Osteocyte (in vitro differentiated cells): ENCODE data around the gene AMER1. TPM values are rescaled to one million over a fixed set of nuclear protein-coding genes. Genes with fewer than 3 reads are reported as not detected.

Experiments
- DNase-seq: peaks from one replicate; pipeline ENCODE4 v3.0.0; 2021; ENCODE audit warnings: mixed read lengths; ENCODE audit not compliant: unreplicated experiment; ENCODE audit errors: extremely low spot score
- H3K27ac Mint-ChIP-seq: one replicate; pipeline ENCODE4 v1.8.0; 2021; ENCODE audit warnings: mild to moderate bottlenecking, mixed read lengths; ENCODE audit not compliant: unreplicated experiment
- H3K27me3 Mint-ChIP-seq: one replicate; pipeline ENCODE4 v1.8.0; 2021; ENCODE audit warnings: mixed read lengths; ENCODE audit not compliant: unreplicated experiment
- H3K36me3 Mint-ChIP-seq: one replicate; pipeline ENCODE4 v1.8.0; 2021; ENCODE audit warnings: mixed read lengths; ENCODE audit not compliant: unreplicated experiment
- H3K4me1 Mint-ChIP-seq: one replicate; pipeline ENCODE4 v1.8.0; 2021; ENCODE audit warnings: mixed read lengths; ENCODE audit not compliant: unreplicated experiment
- H3K4me3 Mint-ChIP-seq: one replicate; pipeline ENCODE4 v1.8.0; 2021; ENCODE audit warnings: mild to moderate bottlenecking, moderate library complexity, mixed read lengths; ENCODE audit not compliant: unreplicated experiment
- H3K9me3 Mint-ChIP-seq: one replicate; pipeline ENCODE4 v1.8.0; 2021; ENCODE audit warnings: mixed read lengths; ENCODE audit not compliant: unreplicated experiment
- CTCF ChIP-seq: fragments of 200-600 bp; sonication (generic); IDR thresholded peaks from 2 replicates; pipeline ENCODE4 v1.5.0; 2021; ENCODE audit warnings: antibody characterized with exemption, mild to moderate bottlenecking, moderate library complexity
- total RNA-seq: library from RNA; stranded (reverse); gene quantifications from 2 replicates; pipeline ENCODE4 v1.2.1, GENCODE V29; 2021

AMER1 gene
- total RNA-seq, 1 donor from 2014 or later = 4.8 TPM

- no peak overlapping the region for H3K4me3 Mint-ChIP-seq
- H3K36me3 Mint-ChIP-seq = peaks cover 7% of the 10 kb centered on the region
- peak; percentile 70 for DNase-seq
- no peak overlapping the region for H3K27ac Mint-ChIP-seq
- H3K9me3 Mint-ChIP-seq = peaks cover 3% of the 10 kb centered on the region
- no peak for TF ChIP-seq CTCF
- no peaks in the 10 kb centered on the region for H3K27me3 Mint-ChIP-seq
- H3K4me1 Mint-ChIP-seq = no peaks in the 10 kb centered on the region
Measured at GRCh38 chrX:64186974-64187761, 18.3 kb downstream of the AMER1 start.

DNA sequence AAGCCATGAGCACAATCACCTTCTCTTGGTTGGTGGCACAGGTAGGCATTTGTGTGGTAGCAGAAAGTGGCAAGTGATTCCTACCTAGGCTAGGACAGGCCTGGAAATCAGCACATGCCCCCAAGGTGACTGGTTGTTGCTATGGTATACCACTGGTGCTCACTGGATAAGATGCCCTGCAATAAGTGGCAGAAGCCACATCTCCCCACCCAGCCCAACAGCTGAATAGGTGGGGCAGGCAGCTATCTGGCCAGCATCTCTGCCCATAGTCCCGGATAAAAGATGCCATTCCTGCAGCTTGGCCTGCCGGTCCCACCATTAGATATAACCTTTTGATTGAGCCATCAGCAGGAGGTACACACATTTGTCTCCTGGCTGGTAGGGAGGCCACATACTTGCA, 21.1 kb downstream of the AMER1 start:
- Mint-ChIP-seq H3K4me1 (no peaks in the 10 kb centered on the region), H3K4me3 (no peak overlapping the region), H3K9me3 (peaks cover 5% of the 10 kb centered on the region), H3K36me3 (no peaks in the 10 kb centered on the region), H3K27me3 (no peaks in the 10 kb centered on the region), H3K27ac (no peak overlapping the region)
- no peak for DNase-seq
- TF ChIP-seq CTCF = no peak

DNA sequence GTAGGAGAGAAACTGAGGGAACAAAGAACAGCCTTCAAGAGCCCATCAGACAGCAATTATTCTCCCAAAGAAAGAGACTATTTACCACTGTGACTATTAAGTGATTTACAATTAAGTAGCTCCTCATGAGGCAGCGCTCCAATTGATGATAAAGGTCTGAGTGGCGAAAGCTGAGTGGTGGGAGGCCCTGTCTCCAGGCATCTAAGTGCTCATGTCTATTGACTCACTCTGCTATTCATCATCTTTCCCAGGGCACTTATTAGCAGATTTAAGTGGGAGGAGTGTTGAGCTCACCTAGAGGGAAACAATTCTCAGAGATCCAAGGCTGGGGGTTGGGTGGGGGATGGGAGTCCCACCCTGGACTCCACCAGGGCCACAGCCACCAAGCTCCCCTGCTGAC, 23.3 kb downstream of the AMER1 start:
- peaks cover 9% of the 10 kb centered on the region for H3K9me3 Mint-ChIP-seq
- H3K4me1 Mint-ChIP-seq = no peaks in the 10 kb centered on the region
- no peaks in the 10 kb centered on the region for H3K36me3 Mint-ChIP-seq
- no peak overlapping the region for H3K27ac Mint-ChIP-seq
- DNase-seq = no peak
- H3K27me3 Mint-ChIP-seq = no peaks in the 10 kb centered on the region
- TF ChIP-seq CTCF = no peak
- no peak overlapping the region for H3K4me3 Mint-ChIP-seq

- Mint-ChIP-seq H3K4me1 (no peaks in the 10 kb centered on the region), H3K36me3 (no peaks in the 10 kb centered on the region), H3K27ac (no peak overlapping the region), H3K4me3 (no peak overlapping the region), H3K27me3 (no peaks in the 10 kb centered on the region), H3K9me3 (peaks cover 18% of the 10 kb centered on the region)
- TF ChIP-seq CTCF = no peak
- DNase-seq = no peak
Measured at GRCh38 chrX:64176876-64177275, 28.6 kb downstream of the AMER1 start.

DNA sequence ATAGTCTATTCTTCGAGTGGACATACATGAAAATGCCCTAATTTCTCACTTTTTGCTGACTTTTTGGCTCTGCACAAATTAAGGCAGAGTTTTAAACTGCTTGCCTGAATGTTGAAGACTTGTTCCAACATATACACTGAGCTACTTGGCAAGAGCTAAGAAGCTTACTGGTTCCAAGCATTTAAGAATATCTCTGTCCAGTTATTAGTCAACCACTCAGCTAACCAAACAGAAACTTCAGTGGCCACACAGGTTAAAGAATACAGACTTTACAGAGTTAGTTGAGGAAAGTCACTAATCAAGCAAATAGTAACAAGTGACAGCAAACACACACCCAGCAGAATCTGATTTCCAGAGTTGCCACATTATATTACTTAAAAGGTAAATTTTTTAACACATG, 35.5 kb downstream of the AMER1 start:
- H3K4me1 Mint-ChIP-seq = no peaks in the 10 kb centered on the region
- H3K27me3 Mint-ChIP-seq = no peaks in the 10 kb centered on the region
- DNase-seq = no peak
- no peaks in the 10 kb centered on the region for H3K36me3 Mint-ChIP-seq
- H3K9me3 Mint-ChIP-seq = peaks cover 19% of the 10 kb centered on the region
- no peak for TF ChIP-seq CTCF
- H3K4me3 Mint-ChIP-seq = no peak overlapping the region
- H3K27ac Mint-ChIP-seq = no peak overlapping the region
